RWPE2 (cell line): ENCODE measurements around the gene PDZRN4.

ENCODE experiments used
- ATAC-seq: fragments of 200-7000 bp; cut with Tn5 transposase; 3 replicates; pipeline ENCODE4 v1.9.1; 2021; ENCODE audit warnings: low read depth
- DNase-seq: peaks from one replicate; pipeline ENCODE4 v3.0.0-alpha.2; 2020; ENCODE audit warnings: low spot score
- H3K27ac ChIP-seq: fragments of 450-650 bp; 2 replicates; pipeline ENCODE4 v1.5.1; 2017; ENCODE audit warnings: mild to moderate bottlenecking; ENCODE audit not compliant: poor library complexity, severe bottlenecking
- H3K27me3 ChIP-seq: fragments of 250-450 bp; sonication (Bioruptor Pico); 2 replicates; pipeline ENCODE4 v1.5.1; 2021; ENCODE audit warnings: mild to moderate bottlenecking, moderate library complexity; ENCODE audit not compliant: insufficient read depth, poor library complexity, severe bottlenecking
- H3K36me3 ChIP-seq: fragments of 250-450 bp; sonication (Bioruptor Pico); 2 replicates; pipeline ENCODE4 v1.5.1; 2020; ENCODE audit warnings: low read depth, mild to moderate bottlenecking, moderate library complexity
- H3K4me1 ChIP-seq: fragments of 250-450 bp; sonication (Bioruptor Pico); 2 replicates; pipeline ENCODE4 v1.5.1; 2021; ENCODE audit warnings: mild to moderate bottlenecking, moderate library complexity; ENCODE audit not compliant: insufficient read depth, poor library complexity, severe bottlenecking
- H3K4me3 ChIP-seq: fragments of 250-450 bp; sonication (Bioruptor Pico); 2 replicates; pipeline ENCODE4 v1.5.1; 2021; ENCODE audit warnings: mild to moderate bottlenecking, moderate library complexity; ENCODE audit not compliant: severe bottlenecking
- H3K9me3 ChIP-seq: fragments of 250-450 bp; sonication (Bioruptor Pico); 2 replicates; pipeline ENCODE4 v1.5.1; 2021; ENCODE audit warnings: mild to moderate bottlenecking, moderate library complexity; ENCODE audit not compliant: severe bottlenecking
- CTCF ChIP-seq: fragments of 450-650 bp; IDR thresholded peaks from one replicate; pipeline ENCODE4 v1.5.1; 2017; ENCODE audit warnings: mild to moderate bottlenecking, moderate library complexity; ENCODE audit not compliant: poor library complexity, severe bottlenecking

Gene PDZRN4

GRCh38 chr12:41202051-41202450 is 13.9 kb downstream of the PDZRN4 start:
- TF ChIP-seq CTCF, result no peak
- Histone ChIP-seq H3K36me3 (no peaks in the 10 kb centered on the region), H3K27ac (no peak overlapping the region), H3K4me3 (no peak overlapping the region), H3K9me3 (no peaks in the 10 kb centered on the region), H3K27me3 (no peaks in the 10 kb centered on the region), H3K4me1 (no peaks in the 10 kb centered on the region)
- ATAC-seq, result no peak
- no peak for DNase-seq

- no peak overlapping the region for H3K4me3 ChIP-seq
Observed at GRCh38 chr12:41205070-41205709, 17.1 kb downstream of the PDZRN4 start.

GRCh38 chr12:41206298-41206697 is 18.2 kb downstream of the PDZRN4 start:
- Histone ChIP-seq H3K9me3 (no peaks in the 10 kb centered on the region), H3K36me3 (no peaks in the 10 kb centered on the region), H3K4me1 (no peaks in the 10 kb centered on the region), H3K4me3 (no peak overlapping the region), H3K27ac (no peak overlapping the region), H3K27me3 (no peaks in the 10 kb centered on the region)
- ATAC-seq, result no peak
- no peak for DNase-seq
- TF ChIP-seq CTCF, result no peak

More at GRCh38 chr12:41205070-41205709, 17.1 kb downstream of the PDZRN4 start:
- no peak for DNase-seq
- Histone ChIP-seq H3K27me3 (no peaks in the 10 kb centered on the region), H3K27ac (no peak overlapping the region), H3K9me3 (no peaks in the 10 kb centered on the region), H3K36me3 (no peaks in the 10 kb centered on the region), H3K4me1 (no peaks in the 10 kb centered on the region)
- ATAC-seq, result 0 out of 3 replicates have a peak, but pooled peaks have one; percentile 12
- TF ChIP-seq CTCF, result no peak

GRCh38 chr12:41211448-41211847 is 23.3 kb downstream of the PDZRN4 start:
- H3K4me3 ChIP-seq, result no peak overlapping the region
- H3K27ac ChIP-seq, result no peak overlapping the region
- H3K27me3 ChIP-seq, result no peaks in the 10 kb centered on the region
- no peak for TF ChIP-seq CTCF
- ATAC-seq, result no peak
- no peak for DNase-seq
- H3K4me1 ChIP-seq, result no peaks in the 10 kb centered on the region
- H3K9me3 ChIP-seq, result no peaks in the 10 kb centered on the region
- no peaks in the 10 kb centered on the region for H3K36me3 ChIP-seq

- H3K4me3 ChIP-seq, result no peak overlapping the region
- H3K36me3 ChIP-seq, result no peaks in the 10 kb centered on the region
- H3K9me3 ChIP-seq, result no peaks in the 10 kb centered on the region
- no peak overlapping the region for H3K27ac ChIP-seq
- TF ChIP-seq CTCF, result no peak
- H3K4me1 ChIP-seq, result no peaks in the 10 kb centered on the region
- no peak for ATAC-seq
- H3K27me3 ChIP-seq, result no peaks in the 10 kb centered on the region
- no peak for DNase-seq
Observed at GRCh38 chr12:41212625-41213024, 24.5 kb downstream of the PDZRN4 start.
